Measurements from ENCODE around the gene TUBGCP3.

The TUBGCP3 gene

GRCh38 chr13:112519517-112520060, 68.4 kb downstream of the TUBGCP3 start:
- H3K4me3 ChIP-seq (ENCODE audit: low read depth, low read length), result no peak overlapping the region
- no peak for TF ChIP-seq CTCF (IDR thresholded peaks at IDR 0.05; ENCODE audit: insufficient read depth, low read length, missing control alignments)
- no peak for DNase-seq (ENCODE audit: low read depth, low spot score)
- POLR2A ChIA-PET, result no interaction called here
- CTCF ChIA-PET, result interaction anchor here (2.3 kb wide), 1 partner anchor 8 kb away, joined by 6 read pairs; no protein-coding TSS in a partner anchor

DNA sequence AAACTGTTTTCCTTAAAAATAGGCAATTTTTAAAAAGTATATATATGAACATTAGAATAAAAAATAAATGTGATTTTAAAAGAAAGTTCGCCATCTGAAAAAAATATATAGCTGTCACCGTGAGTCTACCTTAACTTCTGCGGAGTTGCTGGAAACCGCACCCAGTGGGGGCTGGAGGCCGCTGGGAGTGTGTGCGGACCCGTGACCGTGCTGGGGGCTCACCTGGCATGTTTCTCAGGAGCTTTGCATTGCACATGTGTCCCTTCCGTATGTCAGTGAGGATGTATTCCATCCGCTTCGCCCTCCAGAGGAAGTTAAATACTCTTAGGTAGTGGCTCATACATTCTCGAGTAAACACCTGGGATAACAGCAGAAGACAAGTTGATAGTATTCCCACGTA, 71.7 kb downstream of the TUBGCP3 start:
- no peak overlapping the region for H3K4me3 ChIP-seq (ENCODE audit: low read depth, low read length)
- no peak for DNase-seq (ENCODE audit: low read depth, low spot score)
- ChIA-PET POLR2A (no interaction called here), CTCF (interaction anchor here (1.1 kb wide), 1 partner anchor 15 kb away, joined by 3 read pairs; no protein-coding TSS in a partner anchor)
- TF ChIP-seq CTCF (IDR thresholded peaks at IDR 0.05; ENCODE audit: insufficient read depth, low read length, missing control alignments), result no peak

GRCh38 chr13:112513761-112514160, 74.2 kb downstream of the TUBGCP3 start:
- CTCF ChIA-PET, result interaction anchor here (1.1 kb wide), 1 partner anchor 1039 kb away, joined by 3 read pairs; no protein-coding TSS in a partner anchor
- DNase-seq (ENCODE audit: low read depth, low spot score), result no peak
- TF ChIP-seq CTCF (IDR thresholded peaks at IDR 0.05; ENCODE audit: insufficient read depth, low read length, missing control alignments), result no peak
- H3K4me3 ChIP-seq (ENCODE audit: low read depth, low read length), result no peak overlapping the region
- POLR2A ChIA-PET, result no interaction called here

DNA sequence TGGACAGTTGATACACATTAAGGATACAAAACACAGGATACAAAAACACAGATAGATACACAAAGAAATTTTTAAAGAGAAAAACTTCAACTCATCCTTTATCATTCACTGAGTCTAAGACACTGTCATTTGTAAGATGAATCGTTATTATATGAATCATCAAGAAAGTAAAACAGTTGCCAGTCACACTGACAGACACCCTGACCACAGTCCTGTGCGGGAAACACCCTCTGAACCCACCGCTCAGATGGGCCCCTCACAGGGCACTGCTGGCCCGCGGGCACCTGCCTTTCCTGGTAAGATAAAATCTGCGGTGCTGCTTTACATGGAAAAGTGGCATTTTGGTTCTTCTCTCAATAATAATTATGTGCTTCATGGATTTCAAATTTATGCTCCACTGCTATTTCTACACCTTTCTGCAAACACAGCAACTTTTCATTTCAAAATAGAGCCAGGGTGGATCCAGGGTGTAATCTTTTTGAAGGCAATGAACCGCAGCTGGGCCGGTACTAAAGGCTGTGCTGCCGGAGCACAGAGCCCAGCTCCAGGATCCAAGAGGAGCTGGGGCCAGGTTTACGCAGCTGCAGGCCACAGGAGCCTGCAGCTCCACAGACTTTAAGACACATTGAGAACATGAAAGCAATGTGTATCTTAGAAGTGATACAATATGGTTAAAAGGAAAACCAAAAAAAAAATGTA, 76.8 kb downstream of the TUBGCP3 start:
- H3K4me3 ChIP-seq (ENCODE audit: low read depth, low read length), result no peak overlapping the region
- TF ChIP-seq CTCF (IDR thresholded peaks at IDR 0.05; ENCODE audit: insufficient read depth, low read length, missing control alignments), result no peak
- POLR2A ChIA-PET, result no interaction called here
- no peak for DNase-seq (ENCODE audit: low read depth, low spot score)
- CTCF ChIA-PET, result interaction anchor here (0.7 to 2.9 kb wide), 6 partner anchors 9 to 1036 kb away, joined by 3 to 11 read pairs (median 4); no protein-coding TSS in a partner anchor

GRCh38 chr13:112510002-112510780, 77.8 kb downstream of the TUBGCP3 start:
- CTCF ChIA-PET, result interaction anchor here (0.7 to 2.9 kb wide), 2 partner anchors 19 to 1036 kb away, joined by 3 to 11 read pairs; no protein-coding TSS in a partner anchor
- no peak overlapping the region for H3K4me3 ChIP-seq (ENCODE audit: low read depth, low read length)
- DNase-seq (ENCODE audit: low read depth, low spot score), result no peak
- POLR2A ChIA-PET, result no interaction called here
- peak; percentile 47 for TF ChIP-seq CTCF (IDR thresholded peaks at IDR 0.05; ENCODE audit: insufficient read depth, low read length, missing control alignments)

- DNase-seq (ENCODE audit: low read depth, low spot score), result no peak
- no peak overlapping the region for H3K4me3 ChIP-seq (ENCODE audit: low read depth, low read length)
- POLR2A ChIA-PET, result no interaction called here
- no peak for TF ChIP-seq CTCF (IDR thresholded peaks at IDR 0.05; ENCODE audit: insufficient read depth, low read length, missing control alignments)
- CTCF ChIA-PET, result interaction anchor here (2.9 kb wide), 1 partner anchor 1035 kb away, joined by 11 read pairs; no protein-coding TSS in a partner anchor
These were observed 78.8 kb downstream of the TUBGCP3 start for GRCh38 chr13:112509190-112509589.
